Measurements from ENCODE around the gene COX15. TPM values are rescaled to one million over a fixed set of nuclear protein-coding genes. Genes with fewer than 3 reads are reported as not detected.

Gene COX15
- total and polyA plus RNA-seq, 2 of the 8 experiments (the other 6 are each of a cell fraction or from before 2014, with no cell fraction given), result 17.5 to 36.6 TPM

DNA sequence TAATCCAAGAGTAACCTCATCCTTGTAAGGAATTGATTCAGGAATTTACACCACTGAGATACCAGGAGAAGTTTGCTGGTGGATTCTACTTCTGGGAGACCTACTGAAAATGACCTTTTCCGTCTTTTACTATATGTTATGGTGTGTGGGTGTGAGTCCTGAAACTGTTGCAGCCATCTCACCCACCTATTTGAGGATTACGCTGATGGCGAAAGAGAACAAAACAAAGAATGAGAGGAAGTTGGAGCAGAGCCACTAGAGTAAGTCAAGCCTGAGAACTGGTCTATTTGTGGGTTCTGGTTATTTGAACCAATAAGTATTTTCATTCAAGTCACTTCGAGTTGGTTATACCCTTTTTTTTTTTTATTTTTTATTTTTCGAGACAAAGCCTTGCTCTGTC, 37.8 kb upstream of the COX15 start:
- no peaks in the 10 kb centered on the region for H3K23me2 ChIP-seq (ENCODE audit: low read depth, low read length)
- H3K4me2 ChIP-seq (ENCODE audit: insufficient read depth in 1 of 2, low read depth in 2 of 2, low read length in 2 of 2), result no peak overlapping the region
- DNase-seq (ENCODE audit: low read depth in 1 of 2, low spot score in 2 of 2) (no peak), FAIRE-seq (no peak)
- no peak overlapping the region for H3K14ac ChIP-seq (ENCODE audit: insufficient read length)
- H3K9me3 ChIP-seq (ENCODE audit: insufficient read depth in 2 of 2, low read depth in 1 of 2, low read length in 1 of 2), result no peaks in the 10 kb centered on the region
- H3K4me1 ChIP-seq (replicated peaks in 1 of 4; ENCODE audit: control insufficient read depth in 3 of 4, insufficient read depth in 4 of 4, low read length in 3 of 4), result no peaks in the 10 kb centered on the region
- H4K5ac ChIP-seq (ENCODE audit: insufficient read length, low read depth, low read length), result no peak overlapping the region
- no peak overlapping the region for H3K4ac ChIP-seq (replicated peaks; ENCODE audit: insufficient read length, low read depth, low read length)
- H3K4me3 ChIP-seq (ENCODE audit: extremely low read depth in 1 of 4, insufficient read depth in 2 of 4, low read depth in 3 of 4, low read length in 4 of 4), result no peak overlapping the region
- H3K9ac ChIP-seq (replicated peaks in 1 of 4; ENCODE audit: extremely low read depth in 1 of 4, low read depth in 3 of 4, low read length in 3 of 4), result no peak overlapping the region
- H2BK15ac ChIP-seq (ENCODE audit: low read length), result no peak overlapping the region
- no peak overlapping the region for H2BK20ac ChIP-seq (ENCODE audit: low read length)
- H3K27ac ChIP-seq (ENCODE audit: low read depth, low read length), result no peak overlapping the region
- ChIA-PET CTCF (ENCODE audit: partially characterized antibody) (interaction anchor here (1.4 kb wide), 1 partner anchor 30 kb away, joined by 4 read pairs; no protein-coding TSS in a partner anchor), POLR2A (ENCODE audit: partially characterized antibody) (interaction anchor here (1.0 to 1.2 kb wide), 2 partner anchors 15 to 148 kb away, joined by 3 read pairs; no protein-coding TSS in a partner anchor)
- no peaks in the 10 kb centered on the region for H4K20me1 ChIP-seq (replicated peaks in 1 of 2; ENCODE audit: control insufficient read depth in 1 of 2, insufficient read depth in 2 of 2, low read length in 2 of 2)
- H2BK120ac ChIP-seq (replicated peaks; ENCODE audit: low read depth, low read length), result no peak overlapping the region
- no peaks in the 10 kb centered on the region for H3K79me2 ChIP-seq (ENCODE audit: control insufficient read depth in 1 of 2, insufficient read depth in 2 of 2, low read length in 2 of 2)
- H2BK12ac ChIP-seq (ENCODE audit: low read depth, low read length), result no peak overlapping the region
- TF ChIP-seq SIX5 (IDR thresholded peaks at IDR 0.05; ENCODE audit: low read depth, low read length), result no peak
- H2AFZ ChIP-seq (ENCODE audit: low read length), result no peak overlapping the region
- H4K8ac ChIP-seq (ENCODE audit: extremely low read depth, insufficient read depth, low read length), result no peak overlapping the region
- H3K23ac ChIP-seq (ENCODE audit: insufficient read length), result no peak overlapping the region
- WGBS, 2 experiments (ENCODE audit: extremely low coverage in 1 of 2, insufficient coverage in 1 of 2, insufficient read length in 1 of 2, insufficient replicate concordance in 2 of 2, low coverage in 1 of 2, low lambda C conversion rate in 2 of 2, missing lambda C conversion rate in 1 of 2), result 87% methylated on average over 5 of the region's 5 CpGs; no CpG with 5 or more reads in 1 of the 2 experiments
- no peaks in the 10 kb centered on the region for H3K36me3 ChIP-seq (ENCODE audit: control insufficient read depth in 2 of 4, insufficient read depth in 4 of 4, low read length in 3 of 4)
- no peak overlapping the region for H4K91ac ChIP-seq (replicated peaks; ENCODE audit: insufficient read length, low read length)
- no peak overlapping the region for H2AK5ac ChIP-seq (ENCODE audit: low read depth, low read length)
- no peak overlapping the region for H2BK5ac ChIP-seq (ENCODE audit: low read depth, low read length)
- H3K18ac ChIP-seq (ENCODE audit: extremely low read depth, low read length), result no peak overlapping the region
- H3K27me3 ChIP-seq (replicated peaks in 1 of 4; ENCODE audit: control insufficient read depth in 3 of 4, extremely low read depth in 1 of 4, insufficient read depth in 3 of 4, low read length in 3 of 4), result no peaks in the 10 kb centered on the region
- no peak overlapping the region for H3K56ac ChIP-seq (replicated peaks; ENCODE audit: insufficient read length, low read depth, low read length)
- no peaks in the 10 kb centered on the region for H3K79me1 ChIP-seq (ENCODE audit: low read depth, low read length)
